Breast epithelium (tissue), 4 donors: ENCODE measurements around the gene GSTO2. TPM values are rescaled to one million over a fixed set of nuclear protein-coding genes. Genes with fewer than 3 reads are reported as not detected.

ENCODE experiments used
- DNase-seq, 2 donors: peaks; one replicate each; pipeline ENCODE4 v3.0.0-alpha.2; 2019; ENCODE audit warnings: low spot score in 2 of 2
- H3K27ac ChIP-seq, 2 donors: fragments of 200-600 bp; sonication (generic) in 1 of 2; one replicate each; pipeline ENCODE4 v1.5.1; 2016 to 2019; ENCODE audit warnings: mild to moderate bottlenecking in 1 of 2
- H3K27me3 ChIP-seq, 2 donors: fragments of 200-600 bp; sonication (generic) in 1 of 2; one replicate each; pipeline versions ENCODE4 v1.5.1 to v1.6.0; 2017 to 2019; ENCODE audit warnings: control low read depth in 1 of 2, mild to moderate bottlenecking in 1 of 2
- H3K36me3 ChIP-seq: fragments of 200-600 bp; one replicate; pipeline ENCODE4 v1.5.1; 2019
- H3K4me1 ChIP-seq, 2 donors: fragments of 200-600 bp; sonication (generic); one replicate each; pipeline ENCODE4 v1.5.1; 2016 to 2019; ENCODE audit warnings: control low read depth in 1 of 2
- H3K4me3 ChIP-seq, 3 donors: fragments of 200-600 bp; sonication (generic); 1 replicate in 2 of 3; 2 replicates in 1 of 3; pipeline ENCODE4 v1.5.1; 2016 to 2019; ENCODE audit warnings: mild to moderate bottlenecking in 3 of 3, moderate library complexity in 2 of 3
- H3K9me3 ChIP-seq, 2 donors: fragments of 200-600 bp; sonication (generic) in 1 of 2; one replicate each; pipeline ENCODE4 v1.5.1; 2016 to 2019; ENCODE audit warnings: control low read depth in 1 of 2
- CTCF ChIP-seq, 3 donors: fragments of 450-650 bp; IDR thresholded peaks; one replicate each; pipeline ENCODE4 v1.5.1; 2016 to 2017; ENCODE audit warnings: antibody characterized with exemption in 3 of 3, mild to moderate bottlenecking in 3 of 3, moderate library complexity in 3 of 3
- POLR2A ChIP-seq: fragments of 450-650 bp; IDR thresholded peaks from one replicate; pipeline ENCODE4 v1.6.1; 2016; ENCODE audit warnings: antibody characterized with exemption, mild to moderate bottlenecking, moderate library complexity
- POLR2AphosphoS5 ChIP-seq, 3 donors: sonication (generic); formaldehyde crosslinking; IDR thresholded peaks; one replicate each; pipeline ENCODE4 v1.6.1; 2017; ENCODE audit warnings: antibody characterized with exemption in 3 of 3
- intact Hi-C: fragments of 100-400 bp; cut with DNase I; formaldehyde crosslinking; loops from one replicate; pipeline ENCODE4 v1.15.1; 2023; ENCODE audit warnings: low total_unique reads
- total RNA-seq, 3 donors: library from RNA; depleted of rRNA; stranded (reverse); fragments of >200 nt; gene quantifications; one replicate each; pipeline ENCODE4 v1.1.0, GENCODE V29; 2016

GSTO2 gene
- total RNA-seq, 3 donors from 2014 or later = 0.48 to 22.5 (median 14.1) TPM

DNA sequence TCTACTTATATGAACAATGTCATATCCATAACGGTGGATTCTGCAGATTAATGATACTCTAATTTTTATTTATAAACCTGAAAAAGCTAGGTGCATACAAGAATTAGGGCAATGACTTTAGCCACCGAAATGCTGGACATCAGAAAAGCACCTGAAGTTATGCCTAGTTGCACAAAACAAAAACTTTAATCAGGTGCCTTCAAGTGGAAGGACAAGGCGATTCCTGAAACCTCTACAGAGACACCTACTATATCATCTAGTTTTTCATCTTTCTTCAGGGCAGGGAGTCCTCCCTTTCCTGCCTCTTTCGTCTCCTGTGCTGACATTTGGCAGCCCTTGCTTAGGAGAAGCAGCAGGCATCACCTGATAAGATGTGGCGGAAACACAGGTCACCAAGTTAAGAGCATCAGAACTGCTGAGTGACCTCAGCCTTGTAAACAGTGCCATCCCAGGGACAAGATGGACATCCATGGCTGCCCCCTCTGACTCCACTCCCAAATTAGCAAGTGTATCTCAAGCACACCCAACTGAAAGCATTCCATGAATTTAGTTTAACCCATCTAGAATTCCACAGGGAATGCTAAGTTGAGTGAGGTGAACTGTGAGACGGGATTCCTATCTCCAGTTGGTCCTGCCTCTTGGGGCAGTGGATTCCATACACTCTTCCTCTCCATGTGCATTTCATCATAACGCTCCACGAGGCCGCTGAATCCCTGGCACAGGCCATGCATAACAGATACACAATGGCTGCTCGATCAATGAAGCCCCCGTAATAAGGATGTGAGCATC is 63.5 kb downstream of the GSTO2 start:
- Histone ChIP-seq H3K4me1 (peaks cover 28 to 34% of the 10 kb centered on the region in 2 donors), H3K27ac (peak overlapping the region; percentile 89 to 97), H3K9me3 (no peaks in the 10 kb centered on the region), H3K36me3 (no peaks in the 10 kb centered on the region), H3K4me3 (no peak overlapping the region), H3K27me3 (no peaks in the 10 kb centered on the region)
- DNase-seq = no peak
- intact Hi-C loops = no loop called here
- no peak for TF ChIP-seq POLR2A
- TF ChIP-seq CTCF (IDR thresholded peaks at IDR 0.05) = no peak
- TF ChIP-seq POLR2AphosphoS5 (IDR thresholded peaks at IDR 0.05) = no peak

GRCh38 chr10:104333032-104333727 is 64.2 kb downstream of the GSTO2 start:
- H3K27me3 ChIP-seq = no peaks in the 10 kb centered on the region
- TF ChIP-seq POLR2AphosphoS5 (IDR thresholded peaks at IDR 0.05) (no peak), POLR2A (no peak), CTCF (IDR thresholded peaks at IDR 0.05) (no peak)
- peak in 1 of 2 donors; percentile 10 for DNase-seq
- H3K4me1 ChIP-seq = peaks cover 21 to 34% of the 10 kb centered on the region in 2 donors
- H3K4me3 ChIP-seq = peak overlapping the region in 1 of 3 donors; percentile 4
- H3K9me3 ChIP-seq = no peaks in the 10 kb centered on the region
- peak overlapping the region; percentile 42 to 97 for H3K27ac ChIP-seq
- no peaks in the 10 kb centered on the region for H3K36me3 ChIP-seq
- intact Hi-C loops = no loop called here

- no peaks in the 10 kb centered on the region for H3K9me3 ChIP-seq
- no peaks in the 10 kb centered on the region for H3K27me3 ChIP-seq
- peak overlapping the region; percentile 42 to 97 for H3K27ac ChIP-seq
- peak in 1 of 2 donors; percentile 24 for DNase-seq
- no peaks in the 10 kb centered on the region for H3K36me3 ChIP-seq
- peak overlapping the region in 1 of 3 donors; percentile 4 for H3K4me3 ChIP-seq
- intact Hi-C loops = no loop called here
- TF ChIP-seq POLR2A (no peak), CTCF (IDR thresholded peaks at IDR 0.05) (no peak), POLR2AphosphoS5 (IDR thresholded peaks at IDR 0.05) (no peak)
- H3K4me1 ChIP-seq = peaks cover 14 to 27% of the 10 kb centered on the region in 2 donors
Measured at GRCh38 chr10:104333728-104334373, 64.9 kb downstream of the GSTO2 start.

DNA sequence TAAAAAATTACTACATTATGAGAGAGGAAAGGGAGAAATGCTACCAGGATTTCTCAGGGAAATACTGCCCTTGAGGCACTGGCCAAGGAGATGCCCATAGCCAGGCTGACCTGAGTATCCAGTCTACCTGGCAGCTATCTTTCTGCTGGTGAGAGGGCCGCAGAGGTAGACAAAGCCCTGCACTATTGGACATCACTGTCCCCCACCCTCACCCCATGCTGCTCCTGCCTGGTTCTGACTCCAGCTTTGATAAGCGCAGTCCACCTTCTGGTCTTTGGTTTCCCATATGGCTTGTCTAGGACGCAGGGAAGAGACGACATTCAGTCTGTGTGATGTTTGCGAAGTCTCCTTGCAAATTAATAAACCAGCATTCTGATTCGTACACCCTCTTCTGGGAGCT is 65.6 kb downstream of the GSTO2 start:
- DNase-seq = no peak
- peak overlapping the region in 1 of 3 donors; percentile 71 for H3K4me3 ChIP-seq
- H3K4me1 ChIP-seq = peaks cover 10 to 20% of the 10 kb centered on the region in 2 donors
- TF ChIP-seq CTCF (IDR thresholded peaks at IDR 0.05) = no peak
- TF ChIP-seq POLR2AphosphoS5 (IDR thresholded peaks at IDR 0.05) = no peak
- TF ChIP-seq POLR2A = no peak
- intact Hi-C loops = no loop called here
- H3K36me3 ChIP-seq = no peaks in the 10 kb centered on the region
- no peaks in the 10 kb centered on the region for H3K27me3 ChIP-seq
- H3K27ac ChIP-seq = peak overlapping the region in 1 of 2 donors; percentile 33
- H3K9me3 ChIP-seq = no peaks in the 10 kb centered on the region
